B cell (primary cell): ENCODE measurements around the gene TEC. TPM values are rescaled to one million over a fixed set of nuclear protein-coding genes. Genes with fewer than 3 reads are reported as not detected.

Source experiments
- ATAC-seq: fragments of 200-7000 bp; cut with Tn5 transposase; one replicate; pipeline ENCODE4 v1.10.0; 2021; ENCODE audit warnings: low read depth, mild to moderate bottlenecking, moderate number of reproducible peaks, moderate library complexity
- CTCF ChIA-PET: fragments of 350-600 bp; sonication (Branson Sonifier 250); formaldehyde crosslinking; loops from one replicate; lab custom pipeline; 2021; ENCODE audit warnings: antibody characterized with exemption, inconsistent platforms; lab: Charles Lee
- POLR2A ChIA-PET: fragments of 350-600 bp; sonication (Branson Sonifier 250); formaldehyde crosslinking; loops from one replicate; lab custom pipeline; 2021; ENCODE audit warnings: antibody characterized with exemption; lab: Charles Lee
- DNase-seq: peaks from one replicate; pipeline ENCODE4 v3.0.0; 2013
- H2AFZ ChIP-seq: 2 replicates; pipeline ENCODE4 v1.6.1; 2012; ENCODE audit warnings: mild to moderate bottlenecking, low read depth, low read length; ENCODE audit not compliant: insufficient read depth, poor library complexity, severe bottlenecking
- H3K27ac ChIP-seq, 2 donors: 1 replicate in 1 of 2; 2 replicates in 1 of 2; pipeline ENCODE4 v1.5.1; 2012 to 2013; ENCODE audit warnings: low read length in 2 of 2, mild to moderate bottlenecking in 2 of 2, moderate library complexity in 1 of 2
- H3K27me3 ChIP-seq, 4 experiments: fragments of 200-600 bp in 1 of 4; sonication (generic) in 1 of 4; replicated peaks in 1 of 4; 1 replicate in 2 of 4; 2 replicates in 2 of 4; pipeline versions ENCODE4 v1.6.1 to v1.7.0; 2013 to 2016; ENCODE audit warnings: low read length in 3 of 4, mild to moderate bottlenecking in 2 of 4, mixed read lengths in 1 of 4, moderate library complexity in 1 of 4; ENCODE audit not compliant: insufficient read depth in 4 of 4, control insufficient read depth in 3 of 4; ENCODE audit errors: control extremely low read depth in 1 of 4
- H3K36me3 ChIP-seq, 2 experiments: replicated peaks in 1 of 2; 1 replicate in 1 of 2; 2 replicates in 1 of 2; pipeline versions ENCODE4 v1.6.1 to v1.7.1; 2013; ENCODE audit warnings: low read length in 1 of 2; ENCODE audit not compliant: insufficient read depth in 2 of 2, control insufficient read depth in 1 of 2; ENCODE audit errors: control extremely low read depth in 1 of 2, extremely low read depth in 1 of 2
- H3K4me1 ChIP-seq, 2 donors: fragments of 200-600 bp in 1 of 2; sonication (generic) in 1 of 2; 1 replicate in 1 of 2; 2 replicates in 1 of 2; pipeline versions ENCODE4 v1.5.1 to v1.6.1; 2013 to 2017; ENCODE audit warnings: low read length in 2 of 2; ENCODE audit not compliant: control insufficient read depth in 2 of 2, insufficient read depth in 2 of 2
- H3K4me2 ChIP-seq: replicated peaks from 2 replicates; pipeline ENCODE3; 2012; ENCODE audit warnings: mild to moderate bottlenecking, low read depth, low read length; ENCODE audit not compliant: poor library complexity, severe bottlenecking
- H3K4me3 ChIP-seq, 5 experiments: fragments of 200-600 bp in 1 of 5; sonication (generic) in 1 of 5; 1 replicate in 3 of 5; 2 replicates in 2 of 5; pipeline versions ENCODE4 v1.5.1 to v1.7.0; 2011 to 2016; ENCODE audit warnings: low read length in 4 of 5, mild to moderate bottlenecking in 4 of 5, low read depth in 2 of 5, control low read depth in 1 of 5, moderate library complexity in 1 of 5; ENCODE audit not compliant: insufficient read depth in 1 of 5; ENCODE audit errors: control extremely low read depth in 1 of 5, extremely low read depth in 1 of 5
- H3K79me2 ChIP-seq: fragments of 200-600 bp; sonication (generic); one replicate; pipeline ENCODE4 v1.6.0; 2016; ENCODE audit warnings: low read length; ENCODE audit not compliant: control insufficient read depth, insufficient read depth
- H3K9ac ChIP-seq: fragments of 200-600 bp; sonication (generic); 2 replicates; pipeline ENCODE4 v1.6.1; 2017; ENCODE audit warnings: mild to moderate bottlenecking, low read length, moderate library complexity
- H3K9me3 ChIP-seq, 3 donors: one replicate each; pipeline versions ENCODE4 v1.6.1 to v1.7.1; 2013; ENCODE audit warnings: low read length in 2 of 3; ENCODE audit not compliant: control insufficient read depth in 2 of 3, insufficient read depth in 1 of 3; ENCODE audit errors: control extremely low read depth in 1 of 3
- H4K20me1 ChIP-seq: 2 replicates; pipeline ENCODE4 v1.6.0; 2012; ENCODE audit warnings: mild to moderate bottlenecking, low read length; ENCODE audit not compliant: insufficient read depth, control insufficient read depth, poor library complexity, severe bottlenecking
- H3K27ac Mint-ChIP-seq: one replicate; pipeline ENCODE4 v1.8.0; 2021; ENCODE audit warnings: mixed read lengths
- H3K27me3 Mint-ChIP-seq: one replicate; pipeline ENCODE4 v1.8.0; 2021; ENCODE audit warnings: mixed read lengths
- H3K4me1 Mint-ChIP-seq: one replicate; pipeline ENCODE4 v1.8.0; 2021; ENCODE audit warnings: mixed read lengths
- H3K4me3 Mint-ChIP-seq: one replicate; pipeline ENCODE4 v1.8.0; 2021; ENCODE audit warnings: mixed read lengths
- H3K9me3 Mint-ChIP-seq: one replicate; pipeline ENCODE4 v1.8.0; 2022; ENCODE audit warnings: mixed read lengths; ENCODE audit not compliant: insufficient read depth
- EZH2 ChIP-seq: IDR thresholded peaks from 2 replicates; pipeline ENCODE4 v1.6.1; 2012; ENCODE audit warnings: borderline replicate concordance, low read depth, mild to moderate bottlenecking, moderate library complexity, low read length; ENCODE audit not compliant: insufficient read depth, poor library complexity, severe bottlenecking
- WGBS: methylation state at CpG from one replicate; pipeline ENCODE4 v1.1.5; 2013; ENCODE audit warnings: missing lambda C conversion rate; ENCODE audit not compliant: insufficient coverage; 5-methylcytosine and 5-hydroxymethylcytosine counted together
- intact Hi-C: fragments of 100-400 bp; cut with micrococcal nuclease; formaldehyde crosslinking; loops from one replicate; pipeline ENCODE4 v1.10.0; 2022
- polyA plus RNA-seq: library from polyadenylated mRNA; depleted of rRNA; stranded (reverse); fragments of >200 nt; gene quantifications from 2 replicates; pipeline ENCODE4 v1.2.3, GENCODE V29; 2012
- total RNA-seq, 2 donors: library from RNA; stranded (reverse); fragments of 120-200 nt in 1 of 2; gene quantifications; 1 replicate in 1 of 2; 2 replicates in 1 of 2; pipeline versions ENCODE4 v1.2.3 to v1.2.4, GENCODE V29; 2013 to 2022
- TF ChIP-seq, protein P1 (sequence below): fragments of 200-600 bp; IDR thresholded peaks from one replicate; pipeline ENCODE4 v1.8.0; 2022; ENCODE audit warnings: antibody characterized with exemption, mild to moderate bottlenecking

TEC gene
- total and polyA plus RNA-seq, 2 donors (not counting 1 experiment from before 2014, with no cell fraction given) = 2.0 to 8.3 TPM

DNA sequence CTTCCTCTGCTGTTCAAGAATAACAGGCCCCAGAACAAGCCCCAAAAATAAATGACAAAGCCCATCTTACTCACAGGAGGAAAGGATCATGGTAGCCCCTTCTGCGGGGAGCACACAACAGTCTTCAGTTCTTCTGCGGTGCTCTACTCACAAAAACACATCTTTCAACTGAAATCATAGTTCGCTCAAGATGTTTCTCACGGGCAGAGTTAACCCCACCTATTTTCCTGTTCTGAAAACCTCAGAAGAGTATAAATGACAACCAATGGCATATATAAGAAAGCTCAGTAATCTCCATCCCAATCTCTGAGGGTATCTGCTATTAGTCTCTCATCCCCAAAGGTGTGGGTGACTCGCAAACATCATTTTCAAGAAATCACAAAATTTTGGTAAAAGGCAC is 135.6 kb downstream of the TEC start, which contains the start of gene TXK:
TSS of gene TXK (minus strand) at position 170 of the 400 bp plus-strand sequence. CDS start at position 90, 80 bp downstream.
- Histone ChIP-seq H3K9ac (no peak within 1 kb of the TSS), H3K36me3 (peaks cover 9 to 26% of the 10 kb centered on the region in 2 experiments), H3K4me3 (no peak within 1 kb of the TSS), H3K79me2 (no peaks in the 10 kb centered on the region), H3K27me3 (no peaks in the 10 kb centered on the region), H2AFZ (no peak within 1 kb of the TSS), H4K20me1 (no peaks in the 10 kb centered on the region), H3K9me3 (no peaks in the 10 kb centered on the region), H3K27ac (no peak within 1 kb of the TSS), H3K4me1 (peaks cover 20% of the 10 kb centered on the region in 2 donors), H3K4me2 (no peak within 1 kb of the TSS)
- intact Hi-C loops = no loop called here
- H3K4me3 Mint-ChIP-seq = no peak within 1 kb of the TSS
- ATAC-seq (no peak), DNase-seq (no peak)
- no peaks in the 10 kb centered on the region for H3K9me3 Mint-ChIP-seq
- 86% methylated on average over 1 of the region's 5 CpGs for WGBS
- no peaks in the 10 kb centered on the region for H3K27me3 Mint-ChIP-seq
- peaks cover 22% of the 10 kb centered on the region for H3K4me1 Mint-ChIP-seq
- ChIA-PET CTCF (interaction anchor here (1.0 kb wide), 1 partner anchor 156 kb away, joined by 3 read pairs; no protein-coding TSS in a partner anchor), POLR2A (no interaction called here)
- TF ChIP-seq, protein P1, sequence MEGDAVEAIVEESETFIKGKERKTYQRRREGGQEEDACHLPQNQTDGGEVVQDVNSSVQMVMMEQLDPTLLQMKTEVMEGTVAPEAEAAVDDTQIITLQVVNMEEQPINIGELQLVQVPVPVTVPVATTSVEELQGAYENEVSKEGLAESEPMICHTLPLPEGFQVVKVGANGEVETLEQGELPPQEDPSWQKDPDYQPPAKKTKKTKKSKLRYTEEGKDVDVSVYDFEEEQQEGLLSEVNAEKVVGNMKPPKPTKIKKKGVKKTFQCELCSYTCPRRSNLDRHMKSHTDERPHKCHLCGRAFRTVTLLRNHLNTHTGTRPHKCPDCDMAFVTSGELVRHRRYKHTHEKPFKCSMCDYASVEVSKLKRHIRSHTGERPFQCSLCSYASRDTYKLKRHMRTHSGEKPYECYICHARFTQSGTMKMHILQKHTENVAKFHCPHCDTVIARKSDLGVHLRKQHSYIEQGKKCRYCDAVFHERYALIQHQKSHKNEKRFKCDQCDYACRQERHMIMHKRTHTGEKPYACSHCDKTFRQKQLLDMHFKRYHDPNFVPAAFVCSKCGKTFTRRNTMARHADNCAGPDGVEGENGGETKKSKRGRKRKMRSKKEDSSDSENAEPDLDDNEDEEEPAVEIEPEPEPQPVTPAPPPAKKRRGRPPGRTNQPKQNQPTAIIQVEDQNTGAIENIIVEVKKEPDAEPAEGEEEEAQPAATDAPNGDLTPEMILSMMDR = no peak
- no peak for TF ChIP-seq EZH2
- H3K27ac Mint-ChIP-seq = no peak within 1 kb of the TSS

DNA sequence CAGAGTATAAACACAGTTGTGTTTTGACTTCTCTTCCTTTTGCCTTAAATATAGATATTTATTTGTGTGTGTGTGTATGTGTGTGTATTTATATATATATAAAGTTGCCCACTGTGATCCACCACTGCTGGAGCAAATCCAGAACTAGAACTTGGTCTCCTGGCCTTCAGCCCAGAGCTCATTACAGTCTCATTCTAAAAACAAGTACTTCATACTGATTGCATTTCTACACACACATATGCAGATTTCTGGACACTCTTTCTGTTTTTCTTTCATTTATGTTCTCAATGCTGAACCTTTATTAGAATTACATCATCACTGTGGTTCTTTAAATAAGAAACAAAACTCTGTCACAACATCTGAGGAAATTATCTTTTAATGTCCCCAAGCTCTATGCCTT is 136.0 kb downstream of the TEC start:
- H3K4me3 ChIP-seq = no peak overlapping the region
- no peak overlapping the region for H3K27ac ChIP-seq
- H4K20me1 ChIP-seq = no peaks in the 10 kb centered on the region
- ChIA-PET CTCF (interaction anchor here (1.0 kb wide), 1 partner anchor 157 kb away, joined by 3 read pairs; no protein-coding TSS in a partner anchor), POLR2A (no interaction called here)
- H3K27me3 ChIP-seq = no peaks in the 10 kb centered on the region
- peaks cover 19% of the 10 kb centered on the region for H3K4me1 Mint-ChIP-seq
- no peaks in the 10 kb centered on the region for H3K79me2 ChIP-seq
- H3K9me3 ChIP-seq = no peaks in the 10 kb centered on the region
- TF ChIP-seq, protein P1 = no peak
- no peak for TF ChIP-seq EZH2
- H3K27me3 Mint-ChIP-seq = no peaks in the 10 kb centered on the region
- no peak for DNase-seq
- H3K9me3 Mint-ChIP-seq = no peaks in the 10 kb centered on the region
- no peak overlapping the region for H3K27ac Mint-ChIP-seq
- H3K36me3 ChIP-seq = peaks cover 9 to 26% of the 10 kb centered on the region in 2 experiments
- H3K4me1 ChIP-seq = peaks cover 15 to 16% of the 10 kb centered on the region in 2 donors
- H2AFZ ChIP-seq = no peak overlapping the region
- no peak overlapping the region for H3K4me3 Mint-ChIP-seq
- H3K9ac ChIP-seq = no peak overlapping the region
- ATAC-seq = no peak
- intact Hi-C loops = no loop called here
- no peak overlapping the region for H3K4me2 ChIP-seq
